PC-9 (cell line): Measurements from ENCODE around the gene SLC25A1. TPM values are rescaled to one million over a fixed set of nuclear protein-coding genes. Genes with fewer than 3 reads are reported as not detected.

ENCODE experiments used
- BruUV-seq: library from RNA; stranded (reverse); fragments of 400-500 nt; replicated peaks from 2 replicates; lab custom pipeline; 2021; lab: Mats Ljungman, UMichigan
- CTCF ChIA-PET: fragments of 300-600 bp; sonication (Branson Sonifier 250); formaldehyde crosslinking; loops from one replicate; lab custom pipeline; 2022; ENCODE audit warnings: antibody characterized with exemption; lab: Charles Lee
- POLR2A ChIA-PET: fragments of 300-600 bp; sonication (Branson Sonifier 250); formaldehyde crosslinking; loops from one replicate; lab custom pipeline; 2022; ENCODE audit warnings: antibody characterized with exemption; ENCODE audit not compliant: unreplicated experiment; lab: Charles Lee
- DNase-seq, 2 experiments: peaks; one replicate each; pipeline versions ENCODE4 v3.0.0 to v3.0.0-alpha.2; 2015 to 2022; ENCODE audit warnings: mixed read lengths in 1 of 2
- H2AFZ ChIP-seq: fragments of 200-600 bp; sonication (generic); 2 replicates; pipeline ENCODE4 v1.8.1; 2017; ENCODE audit warnings: antibody characterized with exemption
- H3F3A ChIP-seq: fragments of 200-600 bp; sonication (generic); 2 replicates; pipeline ENCODE4 v1.8.1; 2017; ENCODE audit warnings: antibody characterized with exemption, mild to moderate bottlenecking, low read depth; ENCODE audit not compliant: insufficient read depth
- H3K27ac ChIP-seq: fragments of 200-600 bp; sonication (generic); 2 replicates; pipeline ENCODE4 v1.6.1; 2016; ENCODE audit warnings: mixed run types
- H3K27me3 ChIP-seq: fragments of 200-600 bp; sonication (generic); 2 replicates; pipeline ENCODE4 v1.6.1; 2016; ENCODE audit warnings: low read depth, mixed run types; ENCODE audit not compliant: insufficient read depth
- H3K36me3 ChIP-seq: fragments of 200-600 bp; sonication (generic); 2 replicates; pipeline ENCODE4 v1.6.1; 2016; ENCODE audit warnings: low read depth, mixed run types
- H3K4me1 ChIP-seq: fragments of 200-600 bp; sonication (generic); replicated peaks from 2 replicates; pipeline ENCODE4 v1.6.1; 2016; ENCODE audit warnings: mixed run types; ENCODE audit not compliant: insufficient read depth
- H3K4me2 ChIP-seq: fragments of 200-600 bp; sonication (generic); 2 replicates; pipeline ENCODE4 v1.6.1; 2017; ENCODE audit warnings: mixed run types
- H3K4me3 ChIP-seq: fragments of 200-600 bp; sonication (generic); 2 replicates; pipeline ENCODE4 v1.6.1; 2016; ENCODE audit warnings: mixed run types
- H3K79me2 ChIP-seq: fragments of 200-600 bp; sonication (generic); 2 replicates; pipeline ENCODE4 v1.6.1; 2017; ENCODE audit warnings: low read depth, mixed run types
- H3K9me2 ChIP-seq: fragments of 200-600 bp; sonication (generic); 2 replicates; pipeline ENCODE4 v1.8.1; 2017; ENCODE audit warnings: mild to moderate bottlenecking; ENCODE audit not compliant: insufficient read depth
- H3K9me3 ChIP-seq: fragments of 200-600 bp; sonication (generic); 2 replicates; pipeline ENCODE4 v1.8.1; 2016; ENCODE audit warnings: low read depth; ENCODE audit not compliant: insufficient read depth
- H4K20me1 ChIP-seq: fragments of 200-600 bp; sonication (generic); 2 replicates; pipeline ENCODE4 v1.8.1; 2017; ENCODE audit not compliant: insufficient read depth
- EZH2 ChIP-seq: fragments of 200-600 bp; sonication (generic); IDR thresholded peaks from 2 replicates; pipeline ENCODE4 v1.8.0; 2017; ENCODE audit warnings: antibody characterized with exemption, low read depth
- intact Hi-C: fragments of 100-400 bp; cut with micrococcal nuclease; formaldehyde crosslinking; loops from one replicate; pipeline ENCODE4 v1.10.0; 2022; ENCODE audit not compliant: unreplicated experiment
- total RNA-seq: library from RNA; stranded (reverse); gene quantifications from 2 replicates; pipeline ENCODE4 v1.2.3, GENCODE V29; 2021
- TF ChIP-seq, protein P1 (sequence below): fragments of 200-600 bp; sonication (generic); conservative IDR thresholded peaks from 2 replicates; pipeline ENCODE4 v1.6.1; 2017; ENCODE audit warnings: mixed run types, antibody characterized with exemption, mild to moderate bottlenecking, moderate library complexity

Gene SLC25A1
- total RNA-seq, 1 experiment from 2014 or later = 79.9 TPM

DNA sequence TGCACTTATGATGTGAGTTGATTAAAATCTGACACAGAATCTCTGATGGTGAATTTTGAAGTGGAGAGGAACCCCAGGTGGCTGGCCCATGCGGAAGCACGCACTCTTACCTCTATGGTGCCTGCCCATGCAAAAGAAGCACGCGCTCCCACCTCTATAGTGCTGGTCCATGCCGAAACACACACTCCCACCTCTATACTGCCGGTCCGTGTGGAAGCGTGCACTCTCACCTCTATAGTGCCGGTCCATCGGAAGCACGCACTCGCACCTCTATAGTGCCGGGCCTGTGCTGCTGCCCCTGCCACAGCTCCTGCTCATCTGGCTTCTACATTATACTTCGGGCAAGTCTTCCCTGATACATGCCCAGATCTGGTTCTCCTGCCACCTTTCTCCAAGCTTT, 36.8 kb upstream of the SLC25A1 start:
- no peak overlapping the region for H3K4me2 ChIP-seq
- no peaks in the 10 kb centered on the region for H3K27me3 ChIP-seq
- no peaks in the 10 kb centered on the region for H4K20me1 ChIP-seq
- no peaks in the 10 kb centered on the region; the same call in 1 of the 2 replicates for H3F3A ChIP-seq
- no TSS peak for BruUV-seq
- no peak for DNase-seq
- ChIA-PET CTCF (no interaction called here), POLR2A (no interaction called here)
- intact Hi-C loops = no loop called here
- no peaks in the 10 kb centered on the region for H3K36me3 ChIP-seq
- no peaks in the 10 kb centered on the region for H3K79me2 ChIP-seq
- H3K9me3 ChIP-seq = no peaks in the 10 kb centered on the region
- TF ChIP-seq, protein P1, sequence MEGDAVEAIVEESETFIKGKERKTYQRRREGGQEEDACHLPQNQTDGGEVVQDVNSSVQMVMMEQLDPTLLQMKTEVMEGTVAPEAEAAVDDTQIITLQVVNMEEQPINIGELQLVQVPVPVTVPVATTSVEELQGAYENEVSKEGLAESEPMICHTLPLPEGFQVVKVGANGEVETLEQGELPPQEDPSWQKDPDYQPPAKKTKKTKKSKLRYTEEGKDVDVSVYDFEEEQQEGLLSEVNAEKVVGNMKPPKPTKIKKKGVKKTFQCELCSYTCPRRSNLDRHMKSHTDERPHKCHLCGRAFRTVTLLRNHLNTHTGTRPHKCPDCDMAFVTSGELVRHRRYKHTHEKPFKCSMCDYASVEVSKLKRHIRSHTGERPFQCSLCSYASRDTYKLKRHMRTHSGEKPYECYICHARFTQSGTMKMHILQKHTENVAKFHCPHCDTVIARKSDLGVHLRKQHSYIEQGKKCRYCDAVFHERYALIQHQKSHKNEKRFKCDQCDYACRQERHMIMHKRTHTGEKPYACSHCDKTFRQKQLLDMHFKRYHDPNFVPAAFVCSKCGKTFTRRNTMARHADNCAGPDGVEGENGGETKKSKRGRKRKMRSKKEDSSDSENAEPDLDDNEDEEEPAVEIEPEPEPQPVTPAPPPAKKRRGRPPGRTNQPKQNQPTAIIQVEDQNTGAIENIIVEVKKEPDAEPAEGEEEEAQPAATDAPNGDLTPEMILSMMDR = no peak
- no peak for TF ChIP-seq EZH2
- no peak overlapping the region for H2AFZ ChIP-seq
- no peak overlapping the region for H3K27ac ChIP-seq
- H3K4me3 ChIP-seq = no peak overlapping the region
- H3K9me2 ChIP-seq = no peaks in the 10 kb centered on the region
- H3K4me1 ChIP-seq = peaks cover 13% of the 10 kb centered on the region; the same call in 1 of the 2 replicates

DNA sequence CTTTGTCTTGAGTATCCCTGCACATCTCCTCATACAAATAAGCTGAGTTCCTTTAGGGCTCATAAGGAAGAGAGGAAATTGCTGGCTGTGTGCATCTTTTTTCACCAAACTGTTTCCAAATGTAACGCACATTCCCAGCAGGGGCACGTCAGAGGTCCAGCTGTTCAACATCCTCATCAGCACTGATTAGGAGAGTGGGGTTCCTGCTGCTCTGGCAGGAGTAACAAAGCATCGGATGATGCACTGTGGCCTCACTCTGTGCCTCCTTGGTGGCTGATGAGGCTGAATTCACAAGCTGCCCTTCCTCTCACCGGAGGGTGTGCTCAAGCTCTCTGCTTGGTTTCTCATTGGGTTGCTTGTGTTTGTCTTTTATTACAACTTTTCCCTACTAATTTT, 35.5 kb upstream of the SLC25A1 start:
- Histone ChIP-seq H3K4me1 (peaks cover 13% of the 10 kb centered on the region; the same call in 1 of the 2 replicates), H3K79me2 (no peaks in the 10 kb centered on the region), H3K4me2 (no peak overlapping the region), H4K20me1 (no peaks in the 10 kb centered on the region), H3K4me3 (no peak overlapping the region), H3K9me2 (no peaks in the 10 kb centered on the region), H3K36me3 (no peaks in the 10 kb centered on the region), H3K27me3 (no peaks in the 10 kb centered on the region), H3F3A (no peaks in the 10 kb centered on the region; the same call in 1 of the 2 replicates), H3K27ac (no peak overlapping the region), H3K9me3 (no peaks in the 10 kb centered on the region), H2AFZ (no peak overlapping the region)
- TF ChIP-seq, protein P1 = no peak
- no peak for TF ChIP-seq EZH2
- no TSS peak for BruUV-seq
- DNase-seq = no peak
- CTCF ChIA-PET = no interaction called here
- POLR2A ChIA-PET = interaction anchor here (0.7 kb wide), 1 partner anchor 1462 kb away, joined by 16 read pairs; no protein-coding TSS in a partner anchor
- intact Hi-C loops = no loop called here

DNA sequence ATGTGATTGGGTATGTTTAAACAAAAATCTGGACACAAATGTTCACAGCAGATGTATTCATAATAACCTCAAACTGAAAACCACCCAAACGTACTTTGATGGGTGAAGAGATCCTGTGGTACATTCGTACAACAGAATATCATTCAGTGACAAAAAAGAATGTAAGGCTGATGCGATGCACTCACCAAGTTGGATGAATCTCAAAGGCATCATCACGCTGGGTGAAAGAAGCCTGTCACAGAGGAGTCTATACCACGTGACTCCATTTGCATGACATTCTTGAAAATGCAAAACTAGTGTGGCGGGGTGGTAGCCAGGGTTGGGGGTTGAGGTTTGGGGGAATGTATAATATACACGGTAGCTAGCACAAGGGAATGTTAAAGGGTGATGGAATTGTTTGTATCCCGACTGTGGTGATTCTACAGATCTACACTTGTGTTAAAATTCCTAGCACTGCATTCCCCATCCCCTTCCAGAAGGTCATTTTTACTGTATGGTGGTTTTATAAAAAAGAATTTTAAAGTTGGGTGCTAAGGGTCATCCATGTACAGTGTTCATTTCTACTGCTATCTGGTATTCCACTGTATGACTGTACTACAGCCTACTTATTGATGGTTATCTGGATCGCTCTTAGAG, 35.0 kb upstream of the SLC25A1 start:
- Histone ChIP-seq H3K9me2 (no peaks in the 10 kb centered on the region), H3K4me2 (no peak overlapping the region), H4K20me1 (no peaks in the 10 kb centered on the region), H3F3A (no peaks in the 10 kb centered on the region; the same call in 1 of the 2 replicates), H3K27me3 (no peaks in the 10 kb centered on the region), H3K4me3 (no peak overlapping the region), H3K4me1 (peaks cover 10% of the 10 kb centered on the region; the same call in 1 of the 2 replicates), H2AFZ (no peak overlapping the region), H3K36me3 (no peaks in the 10 kb centered on the region), H3K9me3 (no peaks in the 10 kb centered on the region), H3K27ac (no peak overlapping the region), H3K79me2 (no peaks in the 10 kb centered on the region)
- TF ChIP-seq EZH2 = no peak
- TF ChIP-seq, protein P1 = no peak
- no TSS peak for BruUV-seq
- POLR2A ChIA-PET = interaction anchor here (0.7 kb wide), 1 partner anchor 1461 kb away, joined by 16 read pairs; no protein-coding TSS in a partner anchor
- no peak for DNase-seq
- intact Hi-C loops = no loop called here
- CTCF ChIA-PET = no interaction called here
